Measurements from ENCODE around the gene HPSE2. TPM values are rescaled to one million over a fixed set of nuclear protein-coding genes. Genes with fewer than 3 reads are reported as not detected.

The HPSE2 gene
- total RNA-seq, 1 donor from 2014 or later, result not detected

DNA sequence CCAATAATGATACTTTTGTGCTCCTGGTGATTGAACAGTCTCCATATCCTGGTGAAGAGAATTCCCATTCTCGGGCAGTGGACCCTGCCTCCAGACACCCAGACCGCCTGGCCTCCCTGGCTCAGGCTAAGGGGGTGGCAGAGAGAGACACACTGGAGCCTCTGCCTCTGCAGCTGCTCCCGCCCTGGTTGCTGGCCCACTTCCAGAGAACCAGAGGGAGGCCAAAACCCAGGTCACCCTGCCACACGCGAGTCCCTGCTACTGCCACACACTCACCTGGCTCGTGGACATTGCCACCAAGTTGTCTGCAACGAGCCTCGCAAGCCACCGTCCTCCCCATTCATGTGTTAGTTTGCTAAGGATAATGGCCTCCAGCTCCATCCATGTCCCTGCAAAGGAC is 221.8 kb downstream of the HPSE2 start:
- H3K27ac Mint-ChIP-seq (ENCODE audit: unreplicated experiment), result no peak overlapping the region
- H3K9me3 Mint-ChIP-seq (ENCODE audit: unreplicated experiment), result no peaks in the 10 kb centered on the region
- TF ChIP-seq, protein P1, sequence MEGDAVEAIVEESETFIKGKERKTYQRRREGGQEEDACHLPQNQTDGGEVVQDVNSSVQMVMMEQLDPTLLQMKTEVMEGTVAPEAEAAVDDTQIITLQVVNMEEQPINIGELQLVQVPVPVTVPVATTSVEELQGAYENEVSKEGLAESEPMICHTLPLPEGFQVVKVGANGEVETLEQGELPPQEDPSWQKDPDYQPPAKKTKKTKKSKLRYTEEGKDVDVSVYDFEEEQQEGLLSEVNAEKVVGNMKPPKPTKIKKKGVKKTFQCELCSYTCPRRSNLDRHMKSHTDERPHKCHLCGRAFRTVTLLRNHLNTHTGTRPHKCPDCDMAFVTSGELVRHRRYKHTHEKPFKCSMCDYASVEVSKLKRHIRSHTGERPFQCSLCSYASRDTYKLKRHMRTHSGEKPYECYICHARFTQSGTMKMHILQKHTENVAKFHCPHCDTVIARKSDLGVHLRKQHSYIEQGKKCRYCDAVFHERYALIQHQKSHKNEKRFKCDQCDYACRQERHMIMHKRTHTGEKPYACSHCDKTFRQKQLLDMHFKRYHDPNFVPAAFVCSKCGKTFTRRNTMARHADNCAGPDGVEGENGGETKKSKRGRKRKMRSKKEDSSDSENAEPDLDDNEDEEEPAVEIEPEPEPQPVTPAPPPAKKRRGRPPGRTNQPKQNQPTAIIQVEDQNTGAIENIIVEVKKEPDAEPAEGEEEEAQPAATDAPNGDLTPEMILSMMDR (IDR thresholded peaks at IDR 0.05; ENCODE audit: unreplicated experiment), result no peak
- H3K36me3 Mint-ChIP-seq (ENCODE audit: low read depth, unreplicated experiment), result no peaks in the 10 kb centered on the region
- H3K27me3 Mint-ChIP-seq (ENCODE audit: unreplicated experiment), result no peaks in the 10 kb centered on the region
- no peak for DNase-seq (ENCODE audit: low spot score)
- H3K4me3 Mint-ChIP-seq (ENCODE audit: unreplicated experiment), result no peak overlapping the region
- no peaks in the 10 kb centered on the region for H3K4me1 Mint-ChIP-seq (ENCODE audit: unreplicated experiment)

DNA sequence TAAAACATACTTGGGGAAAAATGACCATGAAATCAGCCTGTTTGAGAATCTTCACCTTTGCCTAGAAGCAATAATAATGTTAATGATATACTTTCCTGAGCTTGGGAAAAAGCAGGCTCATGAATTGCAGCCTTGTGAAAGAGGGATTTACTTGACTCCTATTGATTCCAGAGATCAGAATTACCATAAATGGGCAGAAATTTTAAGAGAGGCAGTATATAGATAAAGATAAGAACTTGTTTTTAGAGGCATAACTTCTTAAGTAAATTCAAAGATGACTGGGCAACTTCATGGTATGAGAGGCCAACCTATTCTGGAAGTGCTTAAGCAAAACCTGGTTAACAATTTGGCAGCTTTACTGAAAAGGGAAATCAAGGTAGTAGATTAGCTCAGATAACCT is 225.4 kb downstream of the HPSE2 start:
- H3K27ac Mint-ChIP-seq (ENCODE audit: unreplicated experiment), result no peak overlapping the region
- no peaks in the 10 kb centered on the region for H3K4me1 Mint-ChIP-seq (ENCODE audit: unreplicated experiment)
- DNase-seq (ENCODE audit: low spot score), result no peak
- no peaks in the 10 kb centered on the region for H3K27me3 Mint-ChIP-seq (ENCODE audit: unreplicated experiment)
- H3K36me3 Mint-ChIP-seq (ENCODE audit: low read depth, unreplicated experiment), result no peaks in the 10 kb centered on the region
- H3K9me3 Mint-ChIP-seq (ENCODE audit: unreplicated experiment), result no peaks in the 10 kb centered on the region
- no peak overlapping the region for H3K4me3 Mint-ChIP-seq (ENCODE audit: unreplicated experiment)
- TF ChIP-seq, protein P1 (IDR thresholded peaks at IDR 0.05; ENCODE audit: unreplicated experiment), result no peak

DNA sequence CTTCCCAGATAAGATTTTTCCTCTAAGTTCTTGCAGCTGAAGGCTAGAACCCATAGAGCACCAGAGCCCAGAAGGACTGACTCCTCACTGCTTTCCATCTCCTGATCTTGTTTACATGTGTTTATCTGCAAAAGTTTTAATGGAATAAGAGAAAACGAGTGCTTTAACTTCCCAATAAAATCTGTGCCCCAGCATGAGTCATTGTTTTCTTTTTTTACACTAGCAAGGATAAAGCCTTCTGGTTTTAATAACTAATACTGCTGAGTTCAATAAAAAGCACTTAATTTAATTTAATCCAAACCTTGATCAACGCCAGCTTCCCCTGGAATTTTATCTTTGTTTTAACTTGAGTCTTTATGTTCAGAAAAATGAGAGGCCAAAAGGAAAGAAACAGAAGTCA is 227.6 kb downstream of the HPSE2 start:
- DNase-seq (ENCODE audit: low spot score), result no peak
- Mint-ChIP-seq H3K27ac (ENCODE audit: unreplicated experiment) (no peak overlapping the region), H3K36me3 (ENCODE audit: low read depth, unreplicated experiment) (no peaks in the 10 kb centered on the region), H3K4me3 (ENCODE audit: unreplicated experiment) (no peak overlapping the region), H3K4me1 (ENCODE audit: unreplicated experiment) (no peaks in the 10 kb centered on the region), H3K9me3 (ENCODE audit: unreplicated experiment) (peaks cover 4% of the 10 kb centered on the region), H3K27me3 (ENCODE audit: unreplicated experiment) (no peaks in the 10 kb centered on the region)
- TF ChIP-seq, protein P1 (IDR thresholded peaks at IDR 0.05; ENCODE audit: unreplicated experiment), result no peak

DNA sequence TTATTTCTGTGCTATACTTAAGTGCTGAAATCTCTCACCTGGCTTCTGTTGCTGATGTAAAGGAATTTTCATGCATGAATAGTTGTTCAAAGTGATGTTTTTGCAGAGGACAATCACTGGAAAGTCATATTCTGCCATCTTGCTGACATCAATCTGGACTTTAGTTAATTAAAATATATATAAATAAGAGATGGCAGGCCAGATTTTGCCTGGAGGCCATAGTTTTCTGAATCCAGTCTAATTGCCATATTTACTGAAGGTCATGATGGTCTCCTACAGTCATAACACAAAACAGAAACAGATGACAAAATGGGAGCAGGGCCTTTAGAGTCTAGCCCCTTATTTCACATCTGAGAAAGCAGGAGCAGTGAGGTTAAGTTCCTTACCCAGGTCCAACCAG is 228.2 kb downstream of the HPSE2 start:
- Mint-ChIP-seq H3K4me1 (ENCODE audit: unreplicated experiment) (no peaks in the 10 kb centered on the region), H3K9me3 (ENCODE audit: unreplicated experiment) (peaks cover 4% of the 10 kb centered on the region), H3K36me3 (ENCODE audit: low read depth, unreplicated experiment) (no peaks in the 10 kb centered on the region), H3K27ac (ENCODE audit: unreplicated experiment) (no peak overlapping the region), H3K27me3 (ENCODE audit: unreplicated experiment) (no peaks in the 10 kb centered on the region), H3K4me3 (ENCODE audit: unreplicated experiment) (no peak overlapping the region)
- TF ChIP-seq, protein P1 (IDR thresholded peaks at IDR 0.05; ENCODE audit: unreplicated experiment), result no peak
- DNase-seq (ENCODE audit: low spot score), result no peak

GRCh38 chr10:99005254-99005653 is 230.4 kb downstream of the HPSE2 start:
- no peak overlapping the region for H3K27ac Mint-ChIP-seq (ENCODE audit: unreplicated experiment)
- H3K4me1 Mint-ChIP-seq (ENCODE audit: unreplicated experiment), result no peaks in the 10 kb centered on the region
- H3K9me3 Mint-ChIP-seq (ENCODE audit: unreplicated experiment), result peaks cover 4% of the 10 kb centered on the region
- no peaks in the 10 kb centered on the region for H3K27me3 Mint-ChIP-seq (ENCODE audit: unreplicated experiment)
- TF ChIP-seq, protein P1 (IDR thresholded peaks at IDR 0.05; ENCODE audit: unreplicated experiment), result no peak
- no peak overlapping the region for H3K4me3 Mint-ChIP-seq (ENCODE audit: unreplicated experiment)
- DNase-seq (ENCODE audit: low spot score), result no peak
- no peaks in the 10 kb centered on the region for H3K36me3 Mint-ChIP-seq (ENCODE audit: low read depth, unreplicated experiment)

Measured in endothelial cell (in vitro differentiated cells).